Stimulated activated naive CD8-positive, alpha-beta T cell treated with anti-CD3 and anti-CD28 coated beads, Interleukin-15, amount 100 ng/mL, for 72 hours (primary cell): ENCODE measurements around the gene ASRGL1.
"Not testable (repeated sequence)": the region's sequence is repeated elsewhere in the genome, so short reads cannot be mapped to it uniquely, and the experiment has no call there.

Experiments used
- ATAC-seq: fragments of 150-1000 bp; cut with Tn5 transposase; 2 replicates; pipeline ENCODE4 v1.10.0; 2021; ENCODE audit warnings: mild to moderate bottlenecking, moderate library complexity
- DNase-seq, 2 donors: peaks; one replicate each; pipeline ENCODE4 v3.0.0; 2021 to 2022
- H3K27ac Mint-ChIP-seq, 2 donors: one replicate each; pipeline ENCODE4 v1.8.0; 2022; ENCODE audit warnings: mild to moderate bottlenecking in 2 of 2, mixed read lengths in 2 of 2, moderate library complexity in 2 of 2
- H3K27me3 Mint-ChIP-seq: one replicate; pipeline ENCODE4 v1.8.0; 2022; ENCODE audit warnings: mixed read lengths
- H3K4me1 Mint-ChIP-seq: one replicate; pipeline ENCODE4 v1.8.0; 2022; ENCODE audit warnings: mild to moderate bottlenecking, mixed read lengths
- H3K4me3 Mint-ChIP-seq, 2 donors: one replicate each; pipeline ENCODE4 v1.8.0; 2022; ENCODE audit warnings: mild to moderate bottlenecking in 2 of 2, mixed read lengths in 2 of 2, moderate library complexity in 1 of 2
- H3K9me3 Mint-ChIP-seq, 2 donors: one replicate each; pipeline ENCODE4 v1.8.0; 2022; ENCODE audit warnings: mixed read lengths in 2 of 2

ASRGL1 gene

GRCh38 chr11:62378459-62379063, 41.3 kb downstream of the ASRGL1 start:
- H3K9me3 Mint-ChIP-seq, ATAC-seq, DNase-seq, H3K27ac Mint-ChIP-seq, H3K4me3 Mint-ChIP-seq, H3K27me3 Mint-ChIP-seq: not testable (repeated sequence)
- H3K4me1 Mint-ChIP-seq: peaks cover 10% of the 10 kb centered on the region

- not testable (repeated sequence) for DNase-seq, ATAC-seq, H3K27me3 Mint-ChIP-seq, H3K4me1 Mint-ChIP-seq, H3K4me3 Mint-ChIP-seq, H3K9me3 Mint-ChIP-seq
- H3K27ac Mint-ChIP-seq: peak overlapping the region in 1 of 2 donors; percentile 47
Observed at GRCh38 chr11:62379586-62379985, 42.3 kb downstream of the ASRGL1 start.

- ATAC-seq: peak; percentile 78
- H3K27me3 Mint-ChIP-seq, H3K9me3 Mint-ChIP-seq, H3K27ac Mint-ChIP-seq, H3K4me3 Mint-ChIP-seq, H3K4me1 Mint-ChIP-seq: not testable (repeated sequence)
- DNase-seq: peak; percentile 53 to 55
Observed at GRCh38 chr11:62380821-62381245, 43.6 kb downstream of the ASRGL1 start.

- DNase-seq (no peak), ATAC-seq (no peak)
- Mint-ChIP-seq H3K27ac (no peak overlapping the region), H3K27me3 (no peaks in the 10 kb centered on the region), H3K4me3 (no peak overlapping the region), H3K4me1 (peaks cover 15% of the 10 kb centered on the region), H3K9me3 (no peaks in the 10 kb centered on the region)
Observed at GRCh38 chr11:62383822-62384221, 46.6 kb downstream of the ASRGL1 start.

- H3K4me3 Mint-ChIP-seq, ATAC-seq, H3K9me3 Mint-ChIP-seq, H3K27ac Mint-ChIP-seq, H3K4me1 Mint-ChIP-seq, H3K27me3 Mint-ChIP-seq, DNase-seq: not testable (repeated sequence)
Observed at GRCh38 chr11:62386083-62386482, 48.8 kb downstream of the ASRGL1 start.

- Mint-ChIP-seq H3K4me1 (peaks cover 9% of the 10 kb centered on the region), H3K9me3 (no peaks in the 10 kb centered on the region), H3K27me3 (no peaks in the 10 kb centered on the region), H3K4me3 (no peak overlapping the region), H3K27ac (no peak overlapping the region)
- no peak for DNase-seq
- no peak for ATAC-seq
Observed at GRCh38 chr11:62387381-62387780, 50.1 kb downstream of the ASRGL1 start.

GRCh38 chr11:62388999-62389398, 51.8 kb downstream of the ASRGL1 start:
- H3K4me3 Mint-ChIP-seq: no peak overlapping the region
- no peaks in the 10 kb centered on the region for H3K27me3 Mint-ChIP-seq
- H3K27ac Mint-ChIP-seq: no peak overlapping the region
- peaks cover 19% of the 10 kb centered on the region for H3K4me1 Mint-ChIP-seq
- H3K9me3 Mint-ChIP-seq: no peaks in the 10 kb centered on the region
- DNase-seq (no peak), ATAC-seq (no peak)

GRCh38 chr11:62390237-62390636, 53.0 kb downstream of the ASRGL1 start:
- ATAC-seq (no peak), DNase-seq (no peak)
- H3K4me3 Mint-ChIP-seq: no peak overlapping the region
- peaks cover 30% of the 10 kb centered on the region for H3K4me1 Mint-ChIP-seq
- no peaks in the 10 kb centered on the region for H3K27me3 Mint-ChIP-seq
- no peak overlapping the region for H3K27ac Mint-ChIP-seq
- H3K9me3 Mint-ChIP-seq: no peaks in the 10 kb centered on the region

- no peak for DNase-seq
- no peak overlapping the region for H3K27ac Mint-ChIP-seq
- no peak overlapping the region for H3K4me3 Mint-ChIP-seq
- H3K27me3 Mint-ChIP-seq: no peaks in the 10 kb centered on the region
- ATAC-seq: no peak
- no peaks in the 10 kb centered on the region for H3K9me3 Mint-ChIP-seq
- H3K4me1 Mint-ChIP-seq: peaks cover 32% of the 10 kb centered on the region
Observed at GRCh38 chr11:62390722-62391121, 53.5 kb downstream of the ASRGL1 start.

- H3K4me1 Mint-ChIP-seq: peaks cover 32% of the 10 kb centered on the region
- H3K27ac Mint-ChIP-seq: no peak overlapping the region
- H3K27me3 Mint-ChIP-seq: no peaks in the 10 kb centered on the region
- H3K9me3 Mint-ChIP-seq: no peaks in the 10 kb centered on the region
- DNase-seq (no peak), ATAC-seq (no peak)
- H3K4me3 Mint-ChIP-seq: no peak overlapping the region
Observed at GRCh38 chr11:62391642-62392425, 54.6 kb downstream of the ASRGL1 start.

GRCh38 chr11:62392506-62392905, 55.3 kb downstream of the ASRGL1 start:
- Mint-ChIP-seq H3K4me3 (no peak overlapping the region), H3K4me1 (peaks cover 28% of the 10 kb centered on the region), H3K27ac (no peak overlapping the region), H3K27me3 (no peaks in the 10 kb centered on the region), H3K9me3 (no peaks in the 10 kb centered on the region)
- no peak for DNase-seq
- ATAC-seq: no peak

GRCh38 chr11:62393061-62393611, 55.9 kb downstream of the ASRGL1 start:
- no peak overlapping the region for H3K4me3 Mint-ChIP-seq
- ATAC-seq: peak; percentile 78
- peaks cover 30% of the 10 kb centered on the region for H3K4me1 Mint-ChIP-seq
- H3K9me3 Mint-ChIP-seq: no peaks in the 10 kb centered on the region
- DNase-seq: no peak
- no peak overlapping the region for H3K27ac Mint-ChIP-seq
- H3K27me3 Mint-ChIP-seq: no peaks in the 10 kb centered on the region

GRCh38 chr11:62393735-62394134, 56.5 kb downstream of the ASRGL1 start:
- Mint-ChIP-seq H3K4me3 (no peak overlapping the region), H3K27me3 (no peaks in the 10 kb centered on the region), H3K4me1 (peaks cover 36% of the 10 kb centered on the region), H3K27ac (no peak overlapping the region), H3K9me3 (no peaks in the 10 kb centered on the region)
- ATAC-seq (no peak), DNase-seq (no peak)

GRCh38 chr11:62394825-62395538, 57.7 kb downstream of the ASRGL1 start:
- DNase-seq (peak; percentile 43 to 49), ATAC-seq (peak; percentile 87)
- H3K27me3 Mint-ChIP-seq: no peaks in the 10 kb centered on the region
- peaks cover 48% of the 10 kb centered on the region for H3K4me1 Mint-ChIP-seq
- H3K27ac Mint-ChIP-seq: no peak overlapping the region
- no peak overlapping the region for H3K4me3 Mint-ChIP-seq
- no peaks in the 10 kb centered on the region for H3K9me3 Mint-ChIP-seq

- Mint-ChIP-seq H3K27me3 (no peaks in the 10 kb centered on the region), H3K4me3 (no peak overlapping the region), H3K9me3 (no peaks in the 10 kb centered on the region), H3K4me1 (peaks cover 59% of the 10 kb centered on the region), H3K27ac (peak overlapping the region in 1 of 2 donors; percentile 40)
- ATAC-seq (no peak), DNase-seq (no peak)
Observed at GRCh38 chr11:62395885-62396551, 58.8 kb downstream of the ASRGL1 start.
